Measurements from ENCODE around the gene EGFR.

GRCh38 chr7:55209366-55209765 is 190.5 kb downstream of the EGFR start:
- TF ChIP-seq CTCF (IDR thresholded peaks at IDR 0.05), result no peak
- TF ChIP-seq POLR2A (IDR thresholded peaks at IDR 0.05), result no peak

Data from right lobe of liver (tissue), 4 donors.